Measurements from ENCODE around the gene ZC3H7B.

Gene ZC3H7B

DNA sequence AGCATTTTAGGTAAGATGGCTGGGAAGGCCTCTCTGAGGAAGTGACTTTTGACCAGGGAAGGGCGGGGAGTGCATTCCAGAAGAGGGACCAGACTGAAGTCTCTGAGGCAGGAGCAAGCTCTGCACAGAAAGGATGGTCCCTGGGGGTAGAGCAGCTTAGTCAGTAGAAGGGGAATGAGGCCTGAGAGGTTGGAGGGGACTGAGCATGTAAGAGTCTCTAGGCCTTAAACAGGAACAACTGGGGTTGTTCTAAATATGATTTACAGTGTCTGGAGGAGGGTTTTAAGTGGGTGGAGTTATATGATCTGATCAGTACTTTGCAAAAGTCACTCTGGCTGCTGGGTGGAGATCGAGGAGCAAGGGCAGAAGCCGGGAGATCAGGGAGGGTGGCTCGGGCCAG, 48.8 kb downstream of the ZC3H7B start:
- H3K27ac ChIP-seq: no peak overlapping the region
- no peak for TF ChIP-seq CTCF (conservative IDR thresholded peaks at IDR 0.05)

- no peak for TF ChIP-seq CTCF (conservative IDR thresholded peaks at IDR 0.05)
These were observed 49.7 kb downstream of the ZC3H7B start for GRCh38 chr22:41351011-41351410.

DNA sequence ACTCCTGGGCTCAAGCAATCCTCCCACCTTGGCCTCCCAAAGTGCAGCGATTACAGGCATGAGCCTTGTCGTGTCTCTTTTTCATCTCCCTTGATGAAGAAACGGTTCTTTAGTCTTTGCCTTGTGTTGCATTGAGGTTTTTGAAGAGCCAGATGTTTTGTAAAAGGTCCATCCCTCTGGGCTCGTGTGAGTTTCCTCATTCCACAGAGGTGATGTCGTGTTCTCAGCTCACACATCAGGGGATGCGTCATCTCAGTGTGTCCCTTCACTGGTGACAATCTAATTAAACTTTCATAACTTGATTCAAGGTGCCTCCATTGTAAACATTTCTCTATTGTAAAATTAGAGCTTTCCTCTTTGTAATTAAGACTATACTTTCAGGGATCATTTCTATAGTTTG, 50.7 kb downstream of the ZC3H7B start:
- no peak for TF ChIP-seq CTCF (conservative IDR thresholded peaks at IDR 0.05)
- no peak overlapping the region for H3K27ac ChIP-seq

More at GRCh38 chr22:41351011-41351410, 49.7 kb downstream of the ZC3H7B start:
- H3K27ac ChIP-seq: no peak overlapping the region

GRCh38 chr22:41353862-41354575, 52.7 kb downstream of the ZC3H7B start:
- H3K27ac ChIP-seq: no peak overlapping the region
- TF ChIP-seq CTCF (conservative IDR thresholded peaks at IDR 0.05): no peak

DNA sequence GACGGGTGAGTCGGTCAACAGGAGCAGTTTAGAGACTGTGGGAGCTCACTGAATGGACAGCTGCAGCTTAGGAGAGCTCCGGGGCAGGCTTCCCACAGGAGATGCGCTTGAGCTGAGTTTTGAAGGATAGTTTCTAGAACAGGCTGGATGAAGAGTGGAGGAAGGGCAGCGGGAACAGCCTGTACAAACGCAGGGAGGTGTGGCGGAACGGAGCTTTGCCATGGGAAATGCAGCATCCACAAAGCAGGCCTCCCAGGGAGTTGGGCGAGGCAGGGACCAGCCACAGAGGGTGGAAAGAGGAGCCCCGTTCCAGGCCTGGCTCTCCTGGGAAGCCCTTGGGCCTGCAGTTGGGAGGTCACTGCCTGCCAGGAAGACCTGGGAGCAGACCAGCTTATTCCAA, 53.7 kb downstream of the ZC3H7B start:
- no peak overlapping the region for H3K27ac ChIP-seq
- no peak for TF ChIP-seq CTCF (conservative IDR thresholded peaks at IDR 0.05)

DNA sequence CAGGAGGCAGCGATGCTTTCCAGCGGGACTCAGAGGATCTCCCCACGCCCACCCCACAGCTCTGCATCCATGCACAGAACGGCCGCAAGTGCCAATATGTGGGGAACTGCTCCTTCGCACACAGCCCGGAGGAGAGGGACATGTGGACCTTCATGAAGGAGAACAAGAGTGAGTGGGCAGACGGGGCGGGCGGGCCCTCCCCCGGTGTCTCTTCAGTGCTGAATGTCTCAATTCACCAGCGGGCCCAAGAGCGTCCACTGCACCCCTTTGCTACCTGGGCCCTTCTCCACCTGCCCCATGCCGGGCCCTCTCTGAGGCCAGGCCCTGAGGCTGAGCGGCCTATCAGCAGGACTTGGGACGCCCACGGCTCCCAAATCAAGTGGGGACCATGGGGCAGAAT, 54.6 kb downstream of the ZC3H7B start:
- H3K27ac ChIP-seq: no peak overlapping the region
- no peak for TF ChIP-seq CTCF (conservative IDR thresholded peaks at IDR 0.05)

DNA sequence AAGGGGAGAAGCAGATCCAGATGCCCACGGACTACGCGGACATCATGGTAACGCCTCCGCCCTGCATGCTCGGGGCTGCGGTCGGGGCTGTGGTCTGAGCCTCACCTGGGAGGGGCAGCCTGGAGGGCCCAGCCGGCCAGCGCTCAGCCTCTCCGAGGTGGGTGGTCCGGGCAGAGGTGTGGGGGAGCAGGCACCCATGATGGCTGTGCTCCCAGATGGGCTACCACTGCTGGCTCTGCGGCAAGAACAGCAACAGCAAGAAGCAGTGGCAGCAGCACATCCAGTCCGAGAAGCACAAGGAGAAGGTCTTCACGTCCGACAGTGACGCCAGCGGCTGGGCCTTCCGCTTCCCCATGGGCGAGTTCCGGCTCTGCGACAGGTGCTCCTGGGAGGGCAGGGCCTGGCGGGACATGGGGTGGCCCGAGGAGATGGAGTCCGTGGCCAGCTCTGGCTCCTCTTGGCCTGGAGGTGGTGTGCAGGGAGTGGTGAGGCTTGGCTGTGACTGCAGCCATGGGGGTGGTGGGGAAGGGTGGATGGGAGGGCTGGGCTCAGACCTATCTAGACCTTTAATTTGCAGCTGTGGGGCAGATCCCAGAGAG, 55.2 kb downstream of the ZC3H7B start:
- TF ChIP-seq CTCF (conservative IDR thresholded peaks at IDR 0.05): no peak
- H3K27ac ChIP-seq: no peak overlapping the region
